ENCODE results near the gene ANKRD34A. TPM values are rescaled to one million over a fixed set of nuclear protein-coding genes. Genes with fewer than 3 reads are reported as not detected.

Gene ANKRD34A
- total and polyA plus RNA-seq, 2 of the 13 experiments (the other 11 are each of a cell fraction or from before 2014, with no cell fraction given): 0.05 to 0.07 TPM

DNA sequence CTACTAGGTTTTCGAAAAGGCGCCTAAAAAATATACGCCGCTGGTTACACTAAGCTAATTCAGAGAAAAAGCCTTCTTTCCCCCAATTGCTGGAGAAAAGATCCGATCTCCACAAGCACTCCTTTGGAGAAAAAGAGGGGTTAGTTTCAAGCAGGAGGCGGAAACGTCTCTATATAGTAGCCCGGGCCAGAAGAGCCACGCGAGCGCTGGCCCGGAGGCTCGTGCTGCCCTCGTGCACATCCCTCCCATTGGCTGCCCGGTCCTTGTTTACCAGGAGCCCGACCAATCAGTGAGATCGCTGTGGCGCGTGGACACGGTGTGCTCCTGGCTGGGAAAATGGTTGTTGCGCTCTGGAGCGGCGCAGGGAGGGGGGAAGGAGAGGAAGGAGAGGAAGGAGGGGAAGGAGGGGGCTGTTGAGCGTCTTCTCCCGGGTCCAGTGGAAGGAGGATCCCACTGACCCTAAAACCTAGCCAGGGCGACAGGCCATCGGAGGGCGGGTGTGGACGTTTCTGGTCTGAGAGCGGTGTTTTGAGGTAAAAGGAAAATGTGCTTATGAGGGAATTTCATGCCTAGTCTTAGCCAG lies 32.1 kb upstream of the ANKRD34A start, which contains the start of gene TXNIP (continued):
- TF ChIP-seq FOSL2 (CRISPR knock-in tag; IDR thresholded peaks at IDR 0.05): peak; percentile 75
- peak; percentile 70; the same call in 1 of the 2 replicates for TF ChIP-seq ZNF724P (CRISPR knock-in tag; IDR thresholded peaks at IDR 0.05; ENCODE audit: borderline replicate concordance)
- TF ChIP-seq ZNF83 (CRISPR knock-in tag; IDR thresholded peaks at IDR 0.05; ENCODE audit: borderline replicate concordance): no peak
- peak; percentile 82 for TF ChIP-seq KDM2A (CRISPR knock-in tag; IDR thresholded peaks at IDR 0.05; ENCODE audit: borderline replicate concordance, low read depth)
- TF ChIP-seq DNMT3B (CRISPR knock-in tag; conservative IDR thresholded peaks at IDR 0.05): peak; percentile 94
- TF ChIP-seq ZNF703 (CRISPR knock-in tag; IDR thresholded peaks at IDR 0.05; ENCODE audit: borderline replicate concordance): no peak
- TF ChIP-seq, protein P1, sequence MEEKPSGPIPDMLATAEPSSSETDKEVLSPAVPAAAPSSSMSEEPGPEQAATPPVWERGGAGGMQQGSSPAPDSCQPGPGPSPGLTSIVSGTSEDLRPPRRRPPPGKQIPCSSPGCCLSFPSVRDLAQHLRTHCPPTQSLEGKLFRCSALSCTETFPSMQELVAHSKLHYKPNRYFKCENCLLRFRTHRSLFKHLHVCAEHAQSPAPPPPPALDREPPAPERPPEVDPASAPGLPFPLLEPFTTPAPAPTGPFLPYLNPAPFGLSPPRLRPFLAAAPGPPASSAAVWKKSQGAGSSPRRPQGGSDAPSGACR (CRISPR knock-in tag; IDR thresholded peaks at IDR 0.05): peak; percentile 81
- no peak; the same call in 1 of the 2 replicates for TF ChIP-seq ZNF441 (CRISPR knock-in tag; IDR thresholded peaks at IDR 0.05; ENCODE audit: borderline replicate concordance)
- no peak for TF ChIP-seq NFE2L2 (IDR thresholded peaks at IDR 0.05; ENCODE audit: low read length)
- no peak for TF ChIP-seq USF2 (IDR thresholded peaks at IDR 0.05; ENCODE audit: low read depth, low read length)
- no peak for TF ChIP-seq USF2 (CRISPR knock-in tag; IDR thresholded peaks at IDR 0.05; ENCODE audit: borderline replicate concordance)
- no peak for TF ChIP-seq NR3C1 (CRISPR knock-in tag; IDR thresholded peaks at IDR 0.05)
- peak; percentile 81; the same call in 1 of the 2 replicates for TF ChIP-seq MYNN (CRISPR knock-in tag; IDR thresholded peaks at IDR 0.05; ENCODE audit: low read depth)
- peak; percentile 61 for TF ChIP-seq TAF1 (CRISPR knock-in tag; IDR thresholded peaks at IDR 0.05)
- TF ChIP-seq, protein P2, sequence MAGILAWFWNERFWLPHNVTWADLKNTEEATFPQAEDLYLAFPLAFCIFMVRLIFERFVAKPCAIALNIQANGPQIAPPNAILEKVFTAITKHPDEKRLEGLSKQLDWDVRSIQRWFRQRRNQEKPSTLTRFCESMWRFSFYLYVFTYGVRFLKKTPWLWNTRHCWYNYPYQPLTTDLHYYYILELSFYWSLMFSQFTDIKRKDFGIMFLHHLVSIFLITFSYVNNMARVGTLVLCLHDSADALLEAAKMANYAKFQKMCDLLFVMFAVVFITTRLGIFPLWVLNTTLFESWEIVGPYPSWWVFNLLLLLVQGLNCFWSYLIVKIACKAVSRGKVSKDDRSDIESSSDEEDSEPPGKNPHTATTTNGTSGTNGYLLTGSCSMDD (CRISPR knock-in tag; IDR thresholded peaks at IDR 0.05): no peak
- no peak for TF ChIP-seq ZNF33B (CRISPR knock-in tag; IDR thresholded peaks at IDR 0.05)
- TF ChIP-seq TFDP2 (CRISPR knock-in tag; IDR thresholded peaks at IDR 0.05): peak; percentile 62
- TF ChIP-seq, protein P3, sequence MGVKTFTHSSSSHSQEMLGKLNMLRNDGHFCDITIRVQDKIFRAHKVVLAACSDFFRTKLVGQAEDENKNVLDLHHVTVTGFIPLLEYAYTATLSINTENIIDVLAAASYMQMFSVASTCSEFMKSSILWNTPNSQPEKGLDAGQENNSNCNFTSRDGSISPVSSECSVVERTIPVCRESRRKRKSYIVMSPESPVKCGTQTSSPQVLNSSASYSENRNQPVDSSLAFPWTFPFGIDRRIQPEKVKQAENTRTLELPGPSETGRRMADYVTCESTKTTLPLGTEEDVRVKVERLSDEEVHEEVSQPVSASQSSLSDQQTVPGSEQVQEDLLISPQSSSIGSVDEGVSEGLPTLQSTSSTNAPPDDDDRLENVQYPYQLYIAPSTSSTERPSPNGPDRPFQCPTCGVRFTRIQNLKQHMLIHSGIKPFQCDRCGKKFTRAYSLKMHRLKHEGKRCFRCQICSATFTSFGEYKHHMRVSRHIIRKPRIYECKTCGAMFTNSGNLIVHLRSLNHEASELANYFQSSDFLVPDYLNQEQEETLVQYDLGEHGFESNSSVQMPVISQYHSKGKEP (CRISPR knock-in tag; IDR thresholded peaks at IDR 0.05): 0 out of 2 replicates have a peak, but pooled peaks have one; percentile 27
- peak; percentile 45; the same call in 1 of the 2 replicates for TF ChIP-seq SMAD1 (CRISPR knock-in tag; IDR thresholded peaks at IDR 0.05; ENCODE audit: borderline replicate concordance, low read depth)
- TF ChIP-seq, protein P4, sequence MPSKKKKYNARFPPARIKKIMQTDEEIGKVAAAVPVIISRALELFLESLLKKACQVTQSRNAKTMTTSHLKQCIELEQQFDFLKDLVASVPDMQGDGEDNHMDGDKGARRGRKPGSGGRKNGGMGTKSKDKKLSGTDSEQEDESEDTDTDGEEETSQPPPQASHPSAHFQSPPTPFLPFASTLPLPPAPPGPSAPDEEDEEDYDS (CRISPR knock-in tag; IDR thresholded peaks at IDR 0.05): peak; percentile 98
- peak; percentile 77 for TF ChIP-seq HNF4A (CRISPR knock-in tag; IDR thresholded peaks at IDR 0.05)
- TF ChIP-seq XRCC5 (optimal IDR thresholded peaks at IDR 0.05; ENCODE audit: low read length): peak; percentile 29
- peak; percentile 82 for TF ChIP-seq ZNF563 (CRISPR knock-in tag; IDR thresholded peaks at IDR 0.05)
- TF ChIP-seq RFXANK (CRISPR knock-in tag; IDR thresholded peaks at IDR 0.05): peak; percentile 88
- TF ChIP-seq SMYD3 (CRISPR knock-in tag; IDR thresholded peaks at IDR 0.05): peak; percentile 97
